ENCODE measurements around the gene ARL3.

Gene ARL3

DNA sequence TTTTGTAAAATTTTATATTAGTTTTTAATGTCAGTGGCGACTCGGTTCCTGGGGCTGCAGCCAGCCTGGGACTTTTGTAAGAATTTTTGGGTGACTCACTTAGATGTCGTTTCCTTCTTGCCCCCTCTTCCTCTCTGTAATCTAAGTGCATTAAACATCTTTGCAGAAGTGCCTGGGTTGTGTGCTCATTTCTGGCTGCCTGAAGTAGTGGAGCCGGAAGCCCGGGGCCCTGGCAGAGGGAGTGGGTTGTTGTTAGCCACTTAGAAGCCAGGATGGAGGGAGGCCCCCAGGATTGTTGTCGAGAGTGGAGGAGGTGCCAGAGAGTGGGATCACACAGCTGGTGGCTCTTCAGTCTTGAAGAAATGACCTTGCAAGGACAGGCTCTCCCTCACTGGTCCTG is 80.9 kb downstream of the ARL3 start:
- DNase-seq: peak; percentile 50 to 64

DNA sequence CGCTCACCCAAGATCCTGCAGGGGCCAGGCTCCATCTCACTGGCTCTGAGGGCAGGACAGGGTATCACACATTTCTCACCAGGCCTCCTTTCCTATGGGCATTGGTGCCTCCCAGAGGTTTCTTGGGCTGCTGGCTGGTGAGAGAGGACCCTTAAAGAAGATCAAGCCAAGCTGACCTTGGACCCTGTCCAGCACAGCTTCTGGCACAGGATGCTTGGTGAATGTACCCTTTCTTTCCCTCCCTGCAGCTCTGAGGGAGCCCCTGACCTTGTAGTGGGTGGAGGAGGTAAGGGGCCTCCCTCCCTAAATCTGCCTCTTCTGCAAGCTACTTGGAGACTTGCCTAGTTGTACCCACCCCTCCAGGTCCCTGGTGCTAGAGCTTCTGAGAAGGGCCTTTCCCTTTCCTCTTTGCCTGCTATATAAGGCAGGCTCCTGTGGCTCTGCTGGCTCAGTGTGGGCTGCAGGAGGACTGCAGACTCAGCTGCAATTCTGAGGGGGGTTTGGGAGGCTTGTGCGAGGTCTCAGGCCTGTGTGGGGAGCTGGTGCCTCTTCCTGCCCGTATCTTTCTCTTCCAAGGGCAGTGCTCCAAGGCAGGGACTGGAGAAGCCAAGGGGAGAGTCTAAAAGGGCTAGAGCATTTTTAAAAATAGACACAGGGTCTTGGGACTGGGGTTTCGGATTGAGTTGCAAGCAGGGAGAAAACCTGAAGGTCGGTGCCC is 81.6 kb downstream of the ARL3 start:
- DNase-seq: no peak

DNA sequence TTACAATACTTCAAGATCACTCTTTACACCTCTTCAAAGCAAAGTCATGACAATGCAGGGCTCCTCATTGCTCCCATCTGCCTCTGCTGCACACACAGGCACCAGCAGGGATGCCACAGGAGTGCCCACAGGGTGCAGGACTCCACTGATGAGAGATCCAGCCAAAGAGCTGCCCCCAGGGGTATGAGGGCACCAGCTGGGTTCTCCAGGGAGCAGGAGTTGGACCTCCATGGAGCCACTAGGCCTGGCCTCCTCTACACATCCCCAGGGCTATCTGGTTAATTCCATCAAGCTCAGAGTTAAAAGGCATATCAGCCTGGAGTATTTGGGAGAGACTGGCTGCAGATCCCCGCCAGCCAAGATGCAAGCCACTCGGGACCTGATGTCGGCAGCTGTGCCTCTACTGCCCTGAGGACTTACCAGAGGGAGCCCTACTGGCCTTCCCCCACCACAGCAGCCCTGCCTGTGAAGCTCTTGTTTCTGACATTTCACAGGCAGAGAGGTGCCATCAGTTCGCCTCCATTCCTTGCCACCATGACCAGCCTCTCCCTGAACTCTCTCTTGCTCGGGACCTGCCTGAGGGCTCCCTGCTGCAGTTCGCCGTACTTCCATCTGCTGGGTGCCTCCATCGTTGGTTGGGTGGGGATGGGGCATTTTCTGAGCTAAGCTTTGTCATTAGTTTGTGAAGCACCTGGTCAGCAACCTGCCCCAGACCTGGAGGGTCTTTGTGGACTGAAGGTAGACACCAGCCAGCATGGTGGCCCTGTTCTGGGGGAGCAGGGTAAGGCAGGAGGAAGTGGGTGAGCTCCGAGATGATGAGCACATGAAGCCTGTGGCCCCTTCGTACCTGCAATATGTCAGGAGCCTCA is 82.4 kb downstream of the ARL3 start:
- no peak for DNase-seq

DNA sequence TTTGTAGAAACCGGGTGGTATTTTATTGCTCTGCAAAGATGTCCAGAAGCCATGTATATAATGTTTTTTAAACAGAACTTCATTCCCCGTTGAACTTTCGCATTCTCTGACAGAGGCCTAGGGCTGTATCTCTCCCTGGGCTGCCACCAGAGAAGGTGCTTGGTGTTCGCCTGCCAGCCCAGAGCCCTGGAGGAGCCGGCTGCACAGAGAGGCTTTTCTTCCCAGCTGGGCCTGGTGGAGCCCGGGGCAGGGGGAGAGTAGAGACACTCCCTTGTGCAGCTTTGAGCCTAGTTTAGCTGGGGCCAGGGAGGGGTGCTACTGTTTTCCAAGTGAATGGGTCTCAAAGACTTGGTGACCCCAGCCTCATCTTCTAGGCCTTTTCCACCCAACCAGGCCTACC is 83.5 kb downstream of the ARL3 start:
- DNase-seq: no peak

DNA sequence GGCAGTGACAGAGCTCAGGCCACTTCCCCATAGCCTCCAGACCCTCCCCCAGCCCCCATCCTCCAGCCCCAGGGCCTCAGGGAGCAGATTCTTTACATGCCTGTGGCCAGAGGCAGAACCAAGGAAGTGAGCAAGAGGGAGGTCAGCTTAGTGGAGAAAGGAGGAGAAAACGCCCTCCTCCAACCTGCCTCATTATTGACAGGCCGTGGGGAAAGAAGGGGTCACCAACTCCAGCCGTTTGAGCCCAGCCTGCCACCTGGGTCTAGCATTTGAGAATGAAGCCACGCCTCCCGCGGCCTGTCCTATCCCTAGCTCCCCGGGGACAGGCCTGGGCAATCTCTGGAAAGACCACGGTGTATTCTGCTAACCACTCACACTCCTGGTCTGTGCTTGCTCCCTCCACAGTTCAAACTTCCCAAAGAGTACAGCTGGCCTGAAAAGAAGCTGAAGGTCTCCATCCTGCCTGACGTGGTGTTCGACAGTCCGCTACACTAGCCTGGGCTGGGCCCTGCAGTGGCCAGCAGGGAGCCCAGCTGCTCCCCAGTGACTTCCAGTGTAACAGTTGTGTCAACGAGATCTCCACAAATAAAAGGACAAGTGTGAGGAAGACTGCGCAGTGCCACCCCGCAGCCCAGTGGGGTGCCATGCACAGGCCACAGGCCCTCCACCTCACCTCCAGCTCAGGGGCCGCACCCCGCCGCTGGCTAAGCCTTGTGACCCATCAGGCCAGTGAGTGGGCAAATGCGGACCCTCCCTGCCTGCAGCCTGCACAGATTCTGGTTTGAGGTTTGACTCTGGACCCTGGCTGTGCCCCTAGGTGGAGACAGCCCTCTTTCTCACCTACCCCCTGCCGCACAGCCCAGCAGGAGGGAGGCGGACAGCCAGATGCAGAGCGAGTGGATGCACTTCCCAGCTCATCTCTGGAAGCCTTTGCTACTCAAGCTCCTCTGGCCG is 84.3 kb downstream of the ARL3 start:
- no peak for DNase-seq

DNA sequence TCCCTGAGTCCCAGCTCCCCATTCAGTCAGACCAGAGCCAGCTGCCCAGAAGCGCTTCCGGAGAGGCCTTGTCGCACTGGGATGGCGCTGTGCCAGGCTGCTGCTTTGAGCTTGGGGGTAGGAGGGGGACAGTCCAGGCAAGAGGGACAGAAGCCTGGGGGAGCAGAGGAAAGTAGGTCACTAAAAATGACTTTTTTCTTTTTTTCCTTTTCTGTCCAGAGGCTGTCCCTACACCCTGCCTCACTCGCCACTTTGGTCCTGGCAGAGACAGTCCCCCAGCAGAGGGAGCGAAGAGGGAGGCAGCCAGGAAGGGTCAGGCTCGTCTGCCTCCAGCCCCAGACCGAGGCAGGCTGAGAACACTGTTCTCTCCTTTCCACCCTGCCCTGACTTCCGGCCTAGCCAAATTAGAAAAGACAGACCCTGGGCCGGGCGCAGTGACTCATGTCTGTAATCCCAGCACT is 85.7 kb downstream of the ARL3 start:
- DNase-seq: no peak

DNA sequence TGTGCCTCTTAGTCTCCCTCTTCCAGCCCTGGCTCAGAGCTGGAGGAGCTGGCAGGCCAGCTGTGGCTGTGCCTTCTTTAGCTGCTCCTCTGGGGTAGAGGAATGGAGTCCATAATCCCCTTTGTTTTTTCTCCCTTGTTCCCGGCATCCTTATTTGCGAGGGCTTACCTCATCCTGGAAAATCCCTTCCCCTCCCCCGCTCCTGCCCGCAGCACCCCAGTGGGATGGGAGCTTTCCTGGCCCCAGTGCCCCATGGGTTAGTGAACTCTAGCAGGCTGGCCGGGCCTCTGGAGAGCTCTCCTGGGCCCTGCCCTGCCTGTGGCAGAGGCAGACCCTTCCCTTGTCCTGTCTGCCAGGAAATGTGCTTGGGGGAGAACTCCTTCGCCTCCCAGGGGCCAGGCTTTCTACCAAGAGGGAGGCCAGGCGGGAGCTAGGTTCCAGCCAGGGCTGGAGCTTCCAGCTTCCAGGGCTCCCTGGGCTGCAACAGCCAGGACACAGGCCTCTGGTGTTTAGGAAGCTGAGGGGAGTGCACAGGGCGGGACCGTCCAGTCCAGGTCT is 86.4 kb downstream of the ARL3 start:
- no peak for DNase-seq

DNA sequence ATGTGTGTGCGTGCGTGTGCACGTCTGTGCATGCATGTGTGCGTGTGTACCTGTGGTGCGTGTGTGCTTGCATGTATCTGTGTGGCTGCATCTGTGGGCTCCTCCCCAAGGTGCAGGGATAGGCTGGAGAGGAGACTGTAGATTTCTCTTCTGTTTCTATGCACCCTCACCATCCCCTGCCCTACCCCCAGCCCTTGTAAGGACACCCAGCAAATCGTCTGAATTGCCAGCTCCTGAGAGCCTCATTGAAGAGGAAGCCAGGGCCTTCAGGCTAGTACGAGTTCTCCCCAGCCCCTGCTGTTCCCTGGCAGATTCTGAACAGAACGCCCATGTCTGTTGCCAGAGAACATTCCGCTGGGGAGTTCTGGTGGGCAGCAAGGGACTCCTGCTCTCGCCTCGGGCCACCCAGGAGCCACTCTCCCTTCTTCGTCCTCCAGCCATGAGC is 86.9 kb downstream of the ARL3 start:
- no peak for DNase-seq

DNA sequence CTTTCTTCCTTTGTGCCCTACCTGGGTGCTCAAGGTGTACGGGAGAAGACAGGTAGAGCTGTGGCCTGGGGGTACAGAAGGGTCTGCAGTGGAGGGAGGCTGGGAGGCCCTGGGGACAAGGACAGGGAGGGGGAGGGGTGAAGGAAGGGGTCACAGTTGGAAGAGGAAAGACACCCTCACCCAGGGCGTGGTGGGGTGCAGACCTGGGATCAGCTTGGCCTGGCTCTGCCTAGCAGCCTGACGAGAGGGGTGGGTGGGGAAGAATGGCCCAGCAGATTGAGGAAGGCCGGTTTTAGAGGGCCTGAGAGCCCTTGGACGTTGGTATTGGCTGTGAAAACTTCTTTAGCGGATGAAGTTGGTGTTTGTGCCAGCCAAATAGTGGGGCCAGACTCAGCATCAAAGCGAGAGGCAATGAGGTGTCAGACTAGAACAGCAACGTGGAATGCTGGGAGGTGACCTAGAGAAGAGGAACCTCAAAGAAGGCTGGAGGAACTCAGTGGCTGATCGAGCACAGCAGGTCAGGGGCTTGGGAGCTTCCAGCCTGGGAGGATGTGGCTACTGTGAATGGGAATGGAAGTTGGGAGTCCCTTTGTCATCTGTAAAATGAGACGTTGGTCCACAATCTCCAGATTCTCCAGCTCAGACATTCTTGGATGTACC is 88.0 kb downstream of the ARL3 start:
- DNase-seq: no peak

DNA sequence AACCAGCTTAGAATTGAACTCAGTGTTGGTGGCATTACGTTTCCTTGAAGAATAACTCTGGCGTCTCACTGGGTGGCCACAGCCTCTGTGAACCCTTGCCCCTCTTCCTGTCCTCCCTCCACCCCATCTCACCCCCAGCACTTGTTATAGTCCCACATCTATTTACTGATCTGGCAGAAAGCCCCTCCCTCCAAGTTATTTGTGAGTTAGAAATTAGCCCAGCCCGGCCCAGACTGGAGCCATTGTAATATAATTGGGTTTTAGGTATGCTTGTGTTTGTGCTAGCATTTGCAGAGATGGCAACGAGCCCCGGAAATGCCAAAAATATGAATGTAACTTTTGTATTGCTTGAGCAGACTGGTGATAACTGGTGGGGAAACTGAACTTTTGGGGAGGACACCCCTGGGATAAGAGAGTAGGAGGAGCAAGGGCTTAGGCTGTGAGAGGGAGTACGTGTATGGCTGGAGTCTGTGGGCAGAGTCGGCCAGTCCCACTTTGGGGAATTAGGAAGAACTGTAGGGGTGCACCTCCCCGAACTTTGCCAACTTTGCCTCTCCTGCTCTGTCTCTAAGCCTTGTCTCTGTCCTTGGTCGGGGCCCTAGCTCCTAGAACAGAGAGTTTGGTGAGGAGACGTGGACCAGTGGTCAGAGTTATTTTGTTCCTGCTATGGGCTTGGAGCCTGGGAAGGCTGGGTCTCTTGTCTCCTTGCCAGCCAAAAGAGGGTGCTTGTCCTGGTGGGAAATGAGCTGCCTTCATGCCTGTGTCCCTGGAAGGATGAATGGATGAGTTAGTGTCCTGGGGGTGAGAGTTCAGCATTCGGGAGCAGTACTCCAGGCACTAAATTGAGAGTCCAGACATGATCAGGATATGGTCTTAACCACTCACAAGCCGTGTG is 89.2 kb downstream of the ARL3 start:
- DNase-seq: no peak

DNA sequence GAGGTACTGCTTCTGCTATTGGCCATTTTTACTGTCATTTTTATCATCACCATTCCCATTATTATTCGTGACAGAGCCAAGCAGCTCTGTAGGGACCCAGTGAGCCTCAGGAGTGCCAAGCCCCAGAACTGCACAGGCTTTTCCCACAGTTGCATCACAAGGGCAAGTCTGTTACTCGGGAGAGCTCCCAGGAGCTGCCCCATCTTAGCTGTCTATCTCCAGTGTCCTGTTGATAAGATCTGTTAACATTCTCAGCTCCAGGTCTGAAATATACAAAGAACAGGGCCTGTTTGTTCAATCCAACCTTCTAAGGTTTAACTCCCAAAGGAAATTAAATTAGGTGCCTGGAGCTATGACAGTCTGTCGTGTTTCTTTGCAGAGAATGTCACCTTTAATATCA is 90.1 kb downstream of the ARL3 start:
- no peak for DNase-seq
